ENCODE data around the gene THAP2. TPM values are rescaled to one million over a fixed set of nuclear protein-coding genes. Genes with fewer than 3 reads are reported as not detected.

Gene THAP2
- total RNA-seq, result 1 to 10 TPM; 6.1 to 7.1 TPM

DNA sequence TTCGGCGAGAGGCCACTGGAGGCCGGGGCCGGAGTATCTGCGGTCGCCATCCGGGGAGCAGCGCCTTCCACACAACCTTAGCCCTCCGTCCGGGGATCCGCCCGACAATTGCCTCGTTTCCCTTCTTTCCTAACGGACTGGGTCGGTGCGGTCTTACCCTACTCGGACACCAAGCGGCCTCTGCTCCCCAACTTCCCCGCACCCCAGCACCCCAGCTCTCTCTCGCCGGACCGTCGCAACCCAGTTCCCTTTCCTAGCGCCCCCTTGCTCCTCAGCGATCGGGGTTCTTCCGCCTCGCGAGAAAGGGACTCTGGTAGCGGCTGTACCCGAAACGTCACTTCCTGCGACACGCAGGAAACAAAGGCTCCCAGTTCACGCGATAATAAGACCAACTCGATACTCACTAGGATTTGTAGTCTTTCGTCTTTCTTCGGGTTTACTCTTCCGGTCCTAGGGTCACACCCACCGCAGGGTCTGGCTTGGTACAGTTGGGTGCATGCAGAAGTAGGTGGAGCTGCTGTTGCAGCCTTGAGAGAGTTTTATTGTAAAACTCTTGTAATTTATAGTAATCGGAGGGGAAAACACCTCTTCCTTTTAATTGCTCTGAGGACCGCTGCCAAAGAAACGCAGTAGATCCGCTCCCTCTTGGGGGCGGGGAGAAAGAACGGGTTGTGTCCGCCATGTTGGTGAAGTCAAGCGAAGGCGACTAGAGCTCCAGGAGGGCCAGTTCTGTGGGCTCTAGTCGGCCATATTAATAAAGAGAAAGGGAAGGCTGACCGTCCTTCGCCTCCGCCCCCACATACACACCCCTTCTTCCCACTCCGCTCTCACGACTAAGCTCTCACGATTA lies at the start of gene THAP2, which contains the start of gene ZFC3H1:
THAP2 (plus strand) TSS at position 741 of the 850 bp plus-strand sequence. CDS start 209 bp downstream, outside the sequence.
ZFC3H1 (minus strand) TSS at position 288 of the 850 bp plus-strand sequence; CDS start at position 50, 238 bp downstream.
- Mint-ChIP-seq H3K27me3 (no peaks in the 10 kb centered on the region), H3K4me3 (peak within 1 kb of the TSS; percentile 98), H3K36me3 (ENCODE audit: low read depth) (peaks cover 39% of the 10 kb centered on the region), H3K27ac (peak within 1 kb of the TSS; percentile 100), H3K4me1 (peaks cover 43% of the 10 kb centered on the region), H3K9me3 (no peaks in the 10 kb centered on the region)
- DNase-seq, result peak; percentile 96
- POLR2A ChIA-PET, result interaction anchor here (0.7 to 2.1 kb wide), 7 partner anchors 17 to 93 kb away, joined by 3 to 8 read pairs (median 4); partner anchors contain the start of gene TMEM19
- CTCF ChIA-PET, result interaction anchor here (0.6 to 3.3 kb wide), 9 partner anchors 9 to 57 kb away, joined by 3 to 16 read pairs (median 4); partner anchors contain the start of gene TMEM19

DNA sequence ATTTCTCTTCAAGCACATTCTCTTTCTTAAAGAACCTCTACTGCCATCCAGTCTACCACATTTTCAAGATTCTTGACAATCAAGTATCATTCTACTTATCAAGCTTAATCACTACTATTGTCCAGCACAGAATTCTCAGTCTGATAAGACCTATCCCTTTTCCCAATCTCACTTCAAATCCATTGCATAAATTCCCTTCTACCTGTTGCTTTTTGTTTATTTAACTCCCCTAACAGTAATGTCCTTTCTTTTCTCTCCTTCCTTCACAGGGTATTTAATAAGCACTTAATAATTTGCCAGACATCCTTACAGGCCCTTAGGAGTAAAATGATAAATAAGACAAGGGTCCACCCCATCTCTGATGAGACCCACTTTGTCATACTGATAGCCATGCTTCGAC lies 42.2 kb upstream of the THAP2 start:
- Mint-ChIP-seq H3K9me3 (no peaks in the 10 kb centered on the region), H3K4me1 (peaks cover 18% of the 10 kb centered on the region), H3K36me3 (ENCODE audit: low read depth) (peaks cover 62% of the 10 kb centered on the region), H3K4me3 (no peak overlapping the region), H3K27me3 (no peaks in the 10 kb centered on the region), H3K27ac (no peak overlapping the region)
- CTCF ChIA-PET, result no interaction called here
- POLR2A ChIA-PET, result no interaction called here
- DNase-seq, result no peak

- no peak overlapping the region for H3K27ac Mint-ChIP-seq
- H3K36me3 Mint-ChIP-seq (ENCODE audit: low read depth), result peaks cover 60% of the 10 kb centered on the region
- DNase-seq, result no peak
- H3K9me3 Mint-ChIP-seq, result no peaks in the 10 kb centered on the region
- no peak overlapping the region for H3K4me3 Mint-ChIP-seq
- H3K4me1 Mint-ChIP-seq, result peaks cover 24% of the 10 kb centered on the region
- ChIA-PET CTCF (interaction anchor here (0.6 to 2.6 kb wide), 3 partner anchors 21 to 131 kb away, joined by 3 to 7 read pairs (median 3); no protein-coding TSS in a partner anchor), POLR2A (no interaction called here)
- no peaks in the 10 kb centered on the region for H3K27me3 Mint-ChIP-seq
Observed at GRCh38 chr12:71625476-71625875, 38.6 kb upstream of the THAP2 start.

DNA sequence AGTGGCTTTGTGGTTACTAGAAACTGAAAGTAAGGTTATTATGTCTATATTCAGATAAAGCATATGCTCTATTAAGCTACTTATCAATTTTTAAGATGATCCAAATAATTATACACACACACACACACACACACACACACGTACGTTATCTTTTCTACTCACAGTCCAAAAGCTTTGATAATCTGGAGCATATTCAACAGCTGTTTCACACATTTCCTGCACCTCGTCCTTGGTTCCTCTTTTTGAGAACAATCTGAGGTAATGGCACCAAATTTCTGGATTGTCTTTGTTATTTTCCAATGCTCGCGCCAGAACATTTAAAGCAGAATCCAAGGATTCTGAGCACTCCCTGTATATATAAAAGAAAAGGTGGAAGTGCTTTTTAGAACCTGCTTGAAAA lies 38.0 kb upstream of the THAP2 start:
- DNase-seq, result no peak
- peaks cover 58% of the 10 kb centered on the region for H3K36me3 Mint-ChIP-seq (ENCODE audit: low read depth)
- H3K4me3 Mint-ChIP-seq, result peak overlapping the region; percentile 9
- H3K27me3 Mint-ChIP-seq, result no peaks in the 10 kb centered on the region
- ChIA-PET CTCF (interaction anchor here (0.6 to 2.6 kb wide), 3 partner anchors 20 to 131 kb away, joined by 3 to 7 read pairs (median 3); no protein-coding TSS in a partner anchor), POLR2A (no interaction called here)
- peak overlapping the region; percentile 69 for H3K27ac Mint-ChIP-seq
- no peaks in the 10 kb centered on the region for H3K9me3 Mint-ChIP-seq
- H3K4me1 Mint-ChIP-seq, result peaks cover 21% of the 10 kb centered on the region

DNA sequence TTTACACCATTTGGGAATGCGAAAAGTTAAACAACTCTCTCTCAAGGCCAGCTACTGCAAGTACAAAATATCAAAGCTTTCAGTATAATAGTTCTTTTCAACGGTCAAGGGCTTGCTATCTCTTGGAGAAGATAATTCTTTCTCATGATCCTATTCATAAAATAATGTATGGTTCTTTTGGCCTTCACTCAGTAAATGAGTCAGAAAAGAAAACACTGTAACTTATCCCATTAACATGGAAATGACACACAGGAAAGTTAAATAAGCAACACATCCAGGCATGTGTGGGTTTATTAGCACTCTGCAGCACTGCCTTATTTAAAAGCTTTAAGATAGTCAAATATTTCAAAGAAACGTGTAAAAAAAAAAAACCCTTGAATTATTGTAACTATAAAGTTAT lies 37.3 kb upstream of the THAP2 start:
- POLR2A ChIA-PET, result no interaction called here
- H3K27ac Mint-ChIP-seq, result no peak overlapping the region
- CTCF ChIA-PET, result interaction anchor here (0.6 to 2.6 kb wide), 3 partner anchors 10 to 1340 kb away, joined by 3 to 7 read pairs (median 6); no protein-coding TSS in a partner anchor
- H3K36me3 Mint-ChIP-seq (ENCODE audit: low read depth), result peaks cover 53% of the 10 kb centered on the region
- DNase-seq, result no peak
- no peaks in the 10 kb centered on the region for H3K9me3 Mint-ChIP-seq
- H3K4me3 Mint-ChIP-seq, result no peak overlapping the region
- H3K4me1 Mint-ChIP-seq, result peaks cover 20% of the 10 kb centered on the region
- H3K27me3 Mint-ChIP-seq, result no peaks in the 10 kb centered on the region

DNA sequence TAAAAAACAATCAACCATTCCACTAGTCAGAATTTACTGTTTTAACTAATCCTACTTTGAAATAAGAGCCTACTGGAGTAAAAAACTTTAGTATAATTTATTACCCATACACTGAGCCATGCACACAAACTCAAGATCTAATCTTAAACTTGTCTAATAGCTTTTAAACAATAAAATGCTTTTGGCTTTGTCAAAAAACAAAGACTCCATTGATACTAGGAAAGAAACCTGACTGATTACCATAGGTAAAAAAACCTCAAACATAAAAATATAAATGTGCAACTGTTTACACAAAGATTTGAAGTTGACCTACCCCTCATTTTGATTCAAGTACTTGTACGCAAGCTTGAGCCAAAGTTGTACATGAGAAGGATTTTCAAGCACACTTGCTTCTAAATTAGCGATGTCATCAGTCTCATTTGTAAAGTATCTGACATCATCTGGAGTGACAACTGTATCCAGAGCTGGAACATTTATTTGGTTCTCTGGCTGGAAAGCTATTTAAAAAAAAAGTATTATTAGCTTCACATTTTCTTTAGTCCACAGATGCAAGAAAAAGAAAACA lies 36.6 kb upstream of the THAP2 start:
- POLR2A ChIA-PET, result no interaction called here
- Mint-ChIP-seq H3K9me3 (no peaks in the 10 kb centered on the region), H3K4me1 (peaks cover 16% of the 10 kb centered on the region), H3K4me3 (no peak overlapping the region), H3K27me3 (no peaks in the 10 kb centered on the region), H3K36me3 (ENCODE audit: low read depth) (peaks cover 51% of the 10 kb centered on the region), H3K27ac (no peak overlapping the region)
- CTCF ChIA-PET, result interaction anchor here (1.1 to 2.6 kb wide), 3 partner anchors 9 to 212 kb away, joined by 3 to 7 read pairs (median 6); no protein-coding TSS in a partner anchor
- no peak for DNase-seq

- ChIA-PET CTCF (interaction anchor here (0.9 to 2.5 kb wide), 12 partner anchors 9 to 206 kb away, joined by 3 to 16 read pairs (median 4); partner anchors contain the start of genes THAP2 and ZFC3H1), POLR2A (interaction anchor here (1.0 kb wide), 1 partner anchor 27 kb away, joined by 3 read pairs; the partner anchor contains the start of genes THAP2 and ZFC3H1)
- H3K4me3 Mint-ChIP-seq, result no peak overlapping the region
- DNase-seq, result peak; percentile 42
- no peak overlapping the region for H3K27ac Mint-ChIP-seq
- peaks cover 13% of the 10 kb centered on the region for H3K4me1 Mint-ChIP-seq
- H3K9me3 Mint-ChIP-seq, result no peaks in the 10 kb centered on the region
- H3K27me3 Mint-ChIP-seq, result no peaks in the 10 kb centered on the region
- peaks cover 51% of the 10 kb centered on the region for H3K36me3 Mint-ChIP-seq (ENCODE audit: low read depth)
Observed at GRCh38 chr12:71636704-71637115, 27.4 kb upstream of the THAP2 start.

DNA sequence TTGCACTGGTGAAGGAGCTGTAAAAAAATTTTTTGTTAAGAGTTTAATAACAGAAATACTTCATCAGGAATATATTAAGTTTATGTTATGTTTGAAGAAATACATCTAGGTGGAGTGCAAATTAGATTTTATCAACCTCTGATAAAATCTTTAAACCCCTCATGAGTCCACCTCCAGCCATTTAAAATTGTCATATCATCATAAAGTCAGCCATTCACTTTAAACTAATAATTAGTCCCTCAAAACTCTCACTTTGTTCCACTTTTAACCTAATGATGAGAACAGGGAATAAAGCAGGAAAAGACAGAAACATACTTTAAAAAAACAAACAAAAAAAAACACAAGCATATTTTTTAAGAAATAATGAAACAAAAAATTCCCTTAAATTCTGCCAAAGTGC lies 25.6 kb upstream of the THAP2 start:
- H3K4me3 Mint-ChIP-seq, result no peak overlapping the region
- ChIA-PET POLR2A (no interaction called here), CTCF (no interaction called here)
- DNase-seq, result no peak
- H3K27ac Mint-ChIP-seq, result no peak overlapping the region
- no peaks in the 10 kb centered on the region for H3K9me3 Mint-ChIP-seq
- no peaks in the 10 kb centered on the region for H3K27me3 Mint-ChIP-seq
- peaks cover 56% of the 10 kb centered on the region for H3K36me3 Mint-ChIP-seq (ENCODE audit: low read depth)
- H3K4me1 Mint-ChIP-seq, result peaks cover 17% of the 10 kb centered on the region

DNA sequence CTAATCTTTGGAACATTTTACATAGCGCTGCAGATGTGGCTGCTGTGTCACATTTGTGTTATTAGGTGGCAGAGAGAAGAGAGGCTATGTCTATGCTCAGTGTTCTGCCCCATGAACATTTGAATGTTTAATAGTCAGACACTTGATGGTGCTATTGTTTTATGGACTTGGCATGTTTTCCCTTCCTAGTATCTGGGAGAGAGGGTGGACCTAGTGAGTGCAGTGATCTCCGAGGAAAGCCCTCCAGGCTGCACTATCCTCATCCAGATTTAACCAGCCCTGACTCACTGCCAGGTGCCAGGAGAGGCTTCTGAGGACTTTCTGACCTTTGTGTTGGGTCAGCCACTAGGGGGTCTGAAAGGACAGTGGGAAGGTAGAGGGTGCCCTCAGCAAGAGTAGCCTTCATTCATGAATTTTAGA lies 24.8 kb upstream of the THAP2 start:
- DNase-seq, result no peak
- Mint-ChIP-seq H3K27me3 (no peaks in the 10 kb centered on the region), H3K4me3 (no peak overlapping the region), H3K27ac (no peak overlapping the region), H3K9me3 (no peaks in the 10 kb centered on the region), H3K4me1 (peaks cover 23% of the 10 kb centered on the region), H3K36me3 (ENCODE audit: low read depth) (peaks cover 59% of the 10 kb centered on the region)
- ChIA-PET CTCF (interaction anchor here (1.2 kb wide), 1 partner anchor 24 kb away, joined by 3 read pairs; the partner anchor contains the start of gene ZFC3H1), POLR2A (no interaction called here)

DNA sequence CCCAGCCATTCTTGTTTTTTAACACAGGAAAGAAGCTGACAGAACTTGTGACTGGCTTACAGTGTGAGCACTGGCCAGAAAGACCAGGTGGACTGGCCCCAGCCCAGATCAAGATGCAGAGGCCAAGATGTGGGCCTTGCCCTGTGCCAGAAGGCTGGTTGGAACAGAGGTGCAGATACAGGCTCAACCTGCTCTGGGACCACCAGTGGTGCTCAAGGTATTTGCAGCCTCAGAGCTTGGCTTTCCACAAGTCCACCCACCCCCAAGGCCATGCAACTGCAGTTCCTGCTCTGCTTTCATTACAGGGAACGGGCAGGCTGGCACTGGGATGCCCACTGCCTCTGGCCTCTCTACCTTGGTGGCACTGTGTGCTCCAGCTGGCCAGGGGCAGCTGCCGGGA lies 23.8 kb upstream of the THAP2 start:
- peaks cover 58% of the 10 kb centered on the region for H3K36me3 Mint-ChIP-seq (ENCODE audit: low read depth)
- H3K27me3 Mint-ChIP-seq, result no peaks in the 10 kb centered on the region

DNA sequence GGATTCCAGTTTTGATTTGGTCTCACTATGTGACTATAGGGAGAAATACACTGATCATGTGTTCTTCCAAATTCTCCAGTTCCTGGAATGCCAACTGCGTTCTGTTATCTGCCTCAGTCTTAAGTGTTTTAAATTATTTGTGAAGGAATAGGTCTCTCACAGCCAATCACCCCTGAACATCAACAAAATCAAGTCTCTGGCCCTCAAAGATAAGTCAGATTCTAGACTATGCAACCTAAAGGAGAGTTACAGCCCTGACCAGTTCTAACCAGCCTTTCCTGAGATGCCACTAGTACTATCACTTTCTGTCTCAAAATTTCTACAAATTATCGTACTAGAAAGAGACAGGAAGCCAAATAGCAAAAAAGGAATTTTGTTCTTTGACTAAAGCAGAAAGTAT lies 22.7 kb upstream of the THAP2 start:
- H3K27ac Mint-ChIP-seq, result no peak overlapping the region
- peaks cover 58% of the 10 kb centered on the region for H3K36me3 Mint-ChIP-seq (ENCODE audit: low read depth)
- ChIA-PET POLR2A (no interaction called here), CTCF (no interaction called here)
- no peaks in the 10 kb centered on the region for H3K27me3 Mint-ChIP-seq
- H3K9me3 Mint-ChIP-seq, result no peaks in the 10 kb centered on the region
- DNase-seq, result no peak
- peaks cover 27% of the 10 kb centered on the region for H3K4me1 Mint-ChIP-seq
- no peak overlapping the region for H3K4me3 Mint-ChIP-seq

More for the DNA sequence above, 23.8 kb upstream of the THAP2 start:
- no peaks in the 10 kb centered on the region for H3K9me3 Mint-ChIP-seq
- ChIA-PET CTCF (interaction anchor here (1.2 kb wide), 1 partner anchor 23 kb away, joined by 3 read pairs; the partner anchor contains the start of gene ZFC3H1), POLR2A (no interaction called here)
- H3K27ac Mint-ChIP-seq, result no peak overlapping the region
- H3K4me1 Mint-ChIP-seq, result peaks cover 25% of the 10 kb centered on the region
- DNase-seq, result no peak
- no peak overlapping the region for H3K4me3 Mint-ChIP-seq

DNA sequence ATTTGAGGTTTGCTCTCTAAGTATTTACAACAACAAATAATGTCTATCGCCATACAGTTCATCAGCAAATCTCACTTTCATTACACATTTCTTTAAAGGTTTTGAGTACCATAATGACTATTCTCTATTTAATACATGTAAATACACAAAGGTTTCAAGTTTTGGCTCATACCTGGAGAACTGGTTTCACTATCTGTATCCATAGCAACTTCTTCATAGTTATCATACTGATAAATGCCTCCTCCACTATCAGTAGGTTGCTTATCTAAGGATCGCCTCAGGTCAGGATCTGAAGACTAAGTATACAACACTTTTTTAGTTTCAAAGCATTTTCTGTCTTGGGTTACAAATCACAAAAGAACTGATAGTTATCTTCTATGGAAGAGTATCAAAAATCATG lies 21.8 kb upstream of the THAP2 start:
- ChIA-PET POLR2A (no interaction called here), CTCF (no interaction called here)
- Mint-ChIP-seq H3K4me1 (peaks cover 26% of the 10 kb centered on the region), H3K36me3 (ENCODE audit: low read depth) (peaks cover 62% of the 10 kb centered on the region), H3K27ac (peak overlapping the region; percentile 62), H3K9me3 (no peaks in the 10 kb centered on the region), H3K27me3 (no peaks in the 10 kb centered on the region), H3K4me3 (no peak overlapping the region)
- no peak for DNase-seq

GRCh38 chr12:71645268-71645667 lies 18.8 kb upstream of the THAP2 start:
- CTCF ChIA-PET, result interaction anchor here (0.7 to 1.9 kb wide), 4 partner anchors 9 to 19 kb away, joined by 3 to 9 read pairs (median 3); partner anchors contain the start of genes THAP2 and ZFC3H1
- peaks cover 65% of the 10 kb centered on the region for H3K36me3 Mint-ChIP-seq (ENCODE audit: low read depth)

More at GRCh38 chr12:71645268-71645667, 18.8 kb upstream of the THAP2 start:
- H3K4me3 Mint-ChIP-seq, result no peak overlapping the region
- DNase-seq, result no peak
- H3K4me1 Mint-ChIP-seq, result peaks cover 30% of the 10 kb centered on the region
- H3K27me3 Mint-ChIP-seq, result no peaks in the 10 kb centered on the region
- POLR2A ChIA-PET, result no interaction called here
- H3K27ac Mint-ChIP-seq, result no peak overlapping the region
- no peaks in the 10 kb centered on the region for H3K9me3 Mint-ChIP-seq
